ENCODE results near the gene SLC51B. TPM values are rescaled to one million over a fixed set of nuclear protein-coding genes. Genes with fewer than 3 reads are reported as not detected.

The SLC51B gene
- polyA plus RNA-seq, 1 donor from 2014 or later = not detected

DNA sequence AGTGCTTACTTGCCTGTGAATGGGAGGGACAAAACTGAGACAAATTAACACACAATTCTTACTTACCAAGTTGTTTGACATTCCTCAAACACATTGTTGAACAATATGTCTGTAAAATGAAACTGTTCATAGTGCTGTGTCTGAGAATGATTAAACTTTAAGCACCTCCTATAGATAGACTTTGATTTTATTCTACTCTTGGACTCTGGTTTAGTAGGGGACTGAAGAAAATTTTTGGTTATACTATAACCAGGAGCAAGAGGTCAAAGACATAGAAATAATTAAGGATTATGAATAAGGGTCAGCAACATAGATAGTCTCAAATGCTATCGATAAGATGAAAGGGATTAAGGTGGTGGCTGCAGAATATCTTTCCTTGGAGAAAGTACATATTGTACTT is 7.9 kb upstream of the SLC51B start:
- H3K36me3 ChIP-seq (ENCODE audit: insufficient read depth, low read length) = no peaks in the 10 kb centered on the region
- H3K4me3 ChIP-seq (ENCODE audit: low read length) = no peak overlapping the region
- H3F3A ChIP-seq (ENCODE audit: insufficient read depth, low read length, poor library complexity, severe bottlenecking) = no peaks in the 10 kb centered on the region
- no peaks in the 10 kb centered on the region for H3K9me3 ChIP-seq (ENCODE audit: low read length)
- no peak overlapping the region for H3K9ac ChIP-seq (ENCODE audit: low read length)
- no peaks in the 10 kb centered on the region for H3K9me2 ChIP-seq (ENCODE audit: insufficient read depth, low read length)
- H3K27ac ChIP-seq (ENCODE audit: low read length) = no peak overlapping the region
- TF ChIP-seq RAD21 (conservative IDR thresholded peaks at IDR 0.05) (no peak), POLR2AphosphoS5 (IDR thresholded peaks at IDR 0.05) (no peak), SMC3 (conservative IDR thresholded peaks at IDR 0.05; ENCODE audit: poor library complexity) (no peak), EP300 (conservative IDR thresholded peaks at IDR 0.05; ENCODE audit: poor library complexity, severe bottlenecking) (no peak), MXI1 (conservative IDR thresholded peaks at IDR 0.05; ENCODE audit: poor library complexity, severe bottlenecking) (no peak), EZH2 (IDR thresholded peaks at IDR 0.05; ENCODE audit: borderline replicate concordance, insufficient read depth, low read length, poor library complexity, severe bottlenecking) (no peak), TAF1 (IDR thresholded peaks at IDR 0.05; ENCODE audit: low read depth) (no peak)
- TF ChIP-seq, protein P1, sequence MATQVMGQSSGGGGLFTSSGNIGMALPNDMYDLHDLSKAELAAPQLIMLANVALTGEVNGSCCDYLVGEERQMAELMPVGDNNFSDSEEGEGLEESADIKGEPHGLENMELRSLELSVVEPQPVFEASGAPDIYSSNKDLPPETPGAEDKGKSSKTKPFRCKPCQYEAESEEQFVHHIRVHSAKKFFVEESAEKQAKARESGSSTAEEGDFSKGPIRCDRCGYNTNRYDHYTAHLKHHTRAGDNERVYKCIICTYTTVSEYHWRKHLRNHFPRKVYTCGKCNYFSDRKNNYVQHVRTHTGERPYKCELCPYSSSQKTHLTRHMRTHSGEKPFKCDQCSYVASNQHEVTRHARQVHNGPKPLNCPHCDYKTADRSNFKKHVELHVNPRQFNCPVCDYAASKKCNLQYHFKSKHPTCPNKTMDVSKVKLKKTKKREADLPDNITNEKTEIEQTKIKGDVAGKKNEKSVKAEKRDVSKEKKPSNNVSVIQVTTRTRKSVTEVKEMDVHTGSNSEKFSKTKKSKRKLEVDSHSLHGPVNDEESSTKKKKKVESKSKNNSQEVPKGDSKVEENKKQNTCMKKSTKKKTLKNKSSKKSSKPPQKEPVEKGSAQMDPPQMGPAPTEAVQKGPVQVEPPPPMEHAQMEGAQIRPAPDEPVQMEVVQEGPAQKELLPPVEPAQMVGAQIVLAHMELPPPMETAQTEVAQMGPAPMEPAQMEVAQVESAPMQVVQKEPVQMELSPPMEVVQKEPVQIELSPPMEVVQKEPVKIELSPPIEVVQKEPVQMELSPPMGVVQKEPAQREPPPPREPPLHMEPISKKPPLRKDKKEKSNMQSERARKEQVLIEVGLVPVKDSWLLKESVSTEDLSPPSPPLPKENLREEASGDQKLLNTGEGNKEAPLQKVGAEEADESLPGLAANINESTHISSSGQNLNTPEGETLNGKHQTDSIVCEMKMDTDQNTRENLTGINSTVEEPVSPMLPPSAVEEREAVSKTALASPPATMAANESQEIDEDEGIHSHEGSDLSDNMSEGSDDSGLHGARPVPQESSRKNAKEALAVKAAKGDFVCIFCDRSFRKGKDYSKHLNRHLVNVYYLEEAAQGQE (IDR thresholded peaks at IDR 0.05; ENCODE audit: borderline replicate concordance) = no peak
- TF ChIP-seq, protein P2, sequence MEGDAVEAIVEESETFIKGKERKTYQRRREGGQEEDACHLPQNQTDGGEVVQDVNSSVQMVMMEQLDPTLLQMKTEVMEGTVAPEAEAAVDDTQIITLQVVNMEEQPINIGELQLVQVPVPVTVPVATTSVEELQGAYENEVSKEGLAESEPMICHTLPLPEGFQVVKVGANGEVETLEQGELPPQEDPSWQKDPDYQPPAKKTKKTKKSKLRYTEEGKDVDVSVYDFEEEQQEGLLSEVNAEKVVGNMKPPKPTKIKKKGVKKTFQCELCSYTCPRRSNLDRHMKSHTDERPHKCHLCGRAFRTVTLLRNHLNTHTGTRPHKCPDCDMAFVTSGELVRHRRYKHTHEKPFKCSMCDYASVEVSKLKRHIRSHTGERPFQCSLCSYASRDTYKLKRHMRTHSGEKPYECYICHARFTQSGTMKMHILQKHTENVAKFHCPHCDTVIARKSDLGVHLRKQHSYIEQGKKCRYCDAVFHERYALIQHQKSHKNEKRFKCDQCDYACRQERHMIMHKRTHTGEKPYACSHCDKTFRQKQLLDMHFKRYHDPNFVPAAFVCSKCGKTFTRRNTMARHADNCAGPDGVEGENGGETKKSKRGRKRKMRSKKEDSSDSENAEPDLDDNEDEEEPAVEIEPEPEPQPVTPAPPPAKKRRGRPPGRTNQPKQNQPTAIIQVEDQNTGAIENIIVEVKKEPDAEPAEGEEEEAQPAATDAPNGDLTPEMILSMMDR (IDR thresholded peaks at IDR 0.05; ENCODE audit: poor library complexity, severe bottlenecking) = no peak
- no peak overlapping the region for H3K4me2 ChIP-seq (ENCODE audit: low read length)
- H3K79me2 ChIP-seq (replicated peaks; ENCODE audit: insufficient read depth, low read length) = no peaks in the 10 kb centered on the region
- no peak overlapping the region for H2AFZ ChIP-seq (ENCODE audit: low read depth, low read length)
- H4K20me1 ChIP-seq (ENCODE audit: insufficient read depth) = no peaks in the 10 kb centered on the region
- H3K27me3 ChIP-seq (ENCODE audit: insufficient read depth, low read depth, low read length) = no peaks in the 10 kb centered on the region

DNA sequence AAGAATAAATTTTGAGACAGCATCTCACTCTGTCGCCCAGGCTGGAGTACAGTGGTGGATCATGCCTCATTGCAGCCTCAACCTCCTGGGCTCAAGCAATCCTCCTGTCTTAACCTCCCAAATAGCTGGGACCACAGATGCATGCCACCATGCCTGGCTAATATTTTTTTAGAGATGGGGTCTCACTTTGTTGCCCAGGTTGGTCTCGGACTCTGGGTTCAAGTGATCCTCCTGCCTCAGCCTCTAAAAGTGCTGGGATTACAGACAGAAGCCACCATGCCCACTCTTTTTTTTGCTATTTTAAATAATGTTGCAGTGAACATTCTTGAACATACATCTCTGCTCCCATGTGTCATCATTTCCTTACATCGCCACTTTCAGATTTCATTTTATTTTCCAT is 6.8 kb upstream of the SLC51B start:
- Histone ChIP-seq H3K9me2 (ENCODE audit: insufficient read depth, low read length) (no peaks in the 10 kb centered on the region), H3K27ac (ENCODE audit: low read length) (no peak overlapping the region), H3K9me3 (ENCODE audit: low read length) (no peaks in the 10 kb centered on the region), H2AFZ (ENCODE audit: low read depth, low read length) (no peak overlapping the region), H3K9ac (ENCODE audit: low read length) (no peak overlapping the region), H3K4me3 (ENCODE audit: low read length) (no peak overlapping the region), H3K4me2 (ENCODE audit: low read length) (no peak overlapping the region), H4K20me1 (ENCODE audit: insufficient read depth) (no peaks in the 10 kb centered on the region), H3K36me3 (ENCODE audit: insufficient read depth, low read length) (no peaks in the 10 kb centered on the region), H3K27me3 (ENCODE audit: insufficient read depth, low read depth, low read length) (no peaks in the 10 kb centered on the region), H3K79me2 (replicated peaks; ENCODE audit: insufficient read depth, low read length) (no peaks in the 10 kb centered on the region), H3F3A (ENCODE audit: insufficient read depth, low read length, poor library complexity, severe bottlenecking) (no peaks in the 10 kb centered on the region)
- no peak for TF ChIP-seq MXI1 (conservative IDR thresholded peaks at IDR 0.05; ENCODE audit: poor library complexity, severe bottlenecking)
- no peak for TF ChIP-seq POLR2AphosphoS5 (IDR thresholded peaks at IDR 0.05)
- TF ChIP-seq EZH2 (IDR thresholded peaks at IDR 0.05; ENCODE audit: borderline replicate concordance, insufficient read depth, low read length, poor library complexity, severe bottlenecking) = no peak
- TF ChIP-seq SMC3 (conservative IDR thresholded peaks at IDR 0.05; ENCODE audit: poor library complexity) = no peak

All from neural cell (in vitro differentiated cells).